ENCODE data around the gene GPR139.

GPR139 gene

DNA sequence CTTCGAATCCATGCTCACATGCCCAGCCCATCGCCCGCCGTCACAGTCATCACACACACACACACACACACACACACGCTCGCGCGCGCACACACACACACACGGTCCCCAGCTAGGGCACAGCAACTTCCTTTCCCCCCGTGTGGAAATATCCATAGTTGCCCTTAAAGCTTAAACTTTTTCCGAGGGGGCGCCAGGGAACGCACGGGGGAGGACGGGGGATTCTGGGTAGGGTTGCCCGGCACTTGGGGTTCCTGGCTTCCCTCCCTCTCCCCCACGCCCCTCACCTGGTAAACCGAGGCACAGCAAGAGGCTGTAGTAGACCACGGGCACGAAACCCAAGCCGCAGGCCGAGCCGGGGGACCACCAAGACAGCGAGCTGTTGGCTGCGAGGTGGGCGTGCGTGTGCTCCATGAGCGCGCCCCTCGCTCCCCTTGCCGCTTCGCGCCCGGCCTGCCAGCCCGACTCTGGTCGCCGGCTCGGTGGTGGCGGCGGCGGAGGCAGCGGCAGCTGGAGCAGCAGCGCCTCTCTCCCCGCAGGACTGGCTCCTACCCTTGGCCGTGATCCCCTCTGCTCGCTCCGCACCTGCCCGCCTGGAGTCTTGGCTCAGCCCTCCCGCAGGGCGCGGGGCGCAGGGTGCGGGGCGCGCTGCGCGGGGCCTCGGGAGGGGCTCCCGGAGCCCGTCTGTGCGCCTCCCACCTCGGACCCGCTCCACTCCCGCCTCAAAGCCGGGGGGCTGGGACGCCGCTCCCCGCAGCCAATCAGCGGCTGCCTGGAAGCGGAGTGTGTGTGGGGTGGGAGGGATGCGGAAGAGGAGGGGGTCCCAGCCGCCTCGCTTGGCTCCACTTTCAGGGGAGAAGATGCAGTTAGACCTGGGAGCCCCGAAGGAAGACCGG is at the start of gene GPR139:
GPR139 (minus strand) TSS at position 688 of the 896 bp plus-strand sequence; CDS start at position 414, 274 bp downstream.
- H3K4me1 ChIP-seq = no peaks in the 10 kb centered on the region
- no peak for DNase-seq (ENCODE audit: low spot score in 2 of 2)
- in situ Hi-C loops (cut with MboI; ENCODE audit: low sequenced_read_pairs) = no loop called here
- H3K27me3 ChIP-seq (ENCODE audit: low read depth) = no peaks in the 10 kb centered on the region
- no peaks in the 10 kb centered on the region for H3K9me3 ChIP-seq
- no peak within 1 kb of the TSS for H3K4me3 ChIP-seq
- no peaks in the 10 kb centered on the region for H3K36me3 ChIP-seq (replicated peaks)

DNA sequence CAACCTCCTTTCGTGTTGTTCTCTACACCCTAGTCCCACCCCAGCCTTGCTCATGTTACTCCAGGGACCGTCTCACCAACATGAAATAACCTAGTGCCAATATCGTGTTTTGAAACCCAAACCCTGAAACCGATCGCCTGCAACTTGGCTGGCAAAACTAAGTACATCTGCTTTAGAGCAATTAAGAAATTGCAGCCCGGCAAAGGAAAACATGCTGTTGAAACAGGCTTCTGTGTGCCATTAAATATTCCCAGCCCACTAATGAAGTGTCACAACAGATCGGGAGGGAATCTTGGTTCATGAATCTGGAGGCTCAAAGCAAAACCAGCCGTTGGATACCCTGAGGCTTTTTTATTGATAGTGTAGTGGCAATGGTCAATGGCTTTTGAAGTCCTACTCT is 48.3 kb upstream of the GPR139 start:
- Histone ChIP-seq H3K9me3 (no peaks in the 10 kb centered on the region), H3K36me3 (replicated peaks) (no peaks in the 10 kb centered on the region), H3K4me3 (no peak overlapping the region), H3K4me1 (no peaks in the 10 kb centered on the region), H3K27me3 (ENCODE audit: low read depth) (no peaks in the 10 kb centered on the region)
- in situ Hi-C loops (cut with MboI; ENCODE audit: low sequenced_read_pairs) = no loop called here
- DNase-seq (ENCODE audit: low spot score in 2 of 2) = no peak

DNA sequence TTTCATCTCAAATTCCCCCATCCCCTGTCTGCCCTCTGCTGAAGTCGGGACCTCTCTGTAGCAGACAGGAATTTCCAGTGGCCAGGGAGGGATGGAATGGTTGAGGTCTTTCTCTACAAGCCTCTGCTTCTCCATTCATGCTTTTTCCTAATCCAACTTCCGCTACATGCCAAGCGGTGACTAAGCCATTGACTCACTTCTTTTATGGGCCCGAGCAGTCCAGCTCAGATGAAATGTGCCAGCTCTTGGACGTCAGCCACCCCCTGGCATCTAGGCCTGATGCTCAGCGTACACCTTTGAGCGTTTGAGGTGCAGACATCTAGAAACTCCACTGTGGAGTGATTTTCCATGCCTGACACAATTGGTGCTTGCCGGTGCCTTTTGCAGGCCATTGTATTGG is 40.7 kb upstream of the GPR139 start:
- in situ Hi-C loops (cut with MboI; ENCODE audit: low sequenced_read_pairs) = no loop called here
- no peaks in the 10 kb centered on the region for H3K27me3 ChIP-seq (ENCODE audit: low read depth)
- no peak for DNase-seq (ENCODE audit: low spot score in 2 of 2)
- no peaks in the 10 kb centered on the region for H3K9me3 ChIP-seq
- no peaks in the 10 kb centered on the region for H3K36me3 ChIP-seq (replicated peaks)
- no peak overlapping the region for H3K4me3 ChIP-seq
- no peaks in the 10 kb centered on the region for H3K4me1 ChIP-seq

DNA sequence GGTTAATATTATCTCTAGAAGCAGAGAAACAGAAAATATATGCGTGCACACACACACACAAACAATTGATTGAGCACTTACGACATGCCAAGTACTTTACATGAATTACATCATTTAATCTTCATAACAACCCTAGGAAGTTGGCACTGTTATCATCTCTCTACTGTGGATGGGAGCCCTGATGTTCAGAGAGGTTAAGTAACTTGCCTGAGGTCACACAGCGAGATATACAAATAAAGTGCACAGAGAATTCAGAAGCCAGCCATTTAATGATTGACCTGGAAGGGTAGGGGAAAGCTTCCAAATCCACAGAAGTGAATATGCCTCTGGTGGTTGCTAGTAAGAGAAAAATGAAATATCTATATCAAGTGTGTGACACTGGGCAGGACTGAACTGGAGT is 37.5 kb upstream of the GPR139 start:
- Histone ChIP-seq H3K4me1 (no peaks in the 10 kb centered on the region), H3K36me3 (replicated peaks) (no peaks in the 10 kb centered on the region), H3K4me3 (no peak overlapping the region), H3K27me3 (ENCODE audit: low read depth) (no peaks in the 10 kb centered on the region), H3K9me3 (no peaks in the 10 kb centered on the region)
- in situ Hi-C loops (cut with MboI; ENCODE audit: low sequenced_read_pairs) = no loop called here
- no peak for DNase-seq (ENCODE audit: low spot score in 2 of 2)

DNA sequence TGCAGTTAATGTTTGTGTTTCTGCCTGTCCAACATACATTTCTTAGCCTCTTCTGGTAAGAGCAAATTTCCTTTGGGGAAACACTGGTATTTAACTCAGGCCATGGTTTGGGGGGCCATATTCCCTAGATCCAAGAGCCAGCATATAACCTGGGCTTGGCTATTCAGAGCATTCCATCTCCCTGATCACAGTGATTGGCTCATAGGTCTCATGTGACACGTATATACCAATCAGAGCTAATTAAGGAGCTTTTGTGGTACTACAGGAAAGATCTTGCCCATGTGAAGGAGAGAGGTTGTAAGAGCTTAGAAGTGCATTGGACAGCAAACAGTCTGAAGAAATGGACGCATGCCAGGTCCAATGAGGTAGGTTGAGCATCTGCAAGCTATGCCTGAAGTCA is 33.4 kb upstream of the GPR139 start:
- Histone ChIP-seq H3K4me3 (no peak overlapping the region), H3K4me1 (no peaks in the 10 kb centered on the region), H3K36me3 (replicated peaks) (no peaks in the 10 kb centered on the region), H3K9me3 (no peaks in the 10 kb centered on the region), H3K27me3 (ENCODE audit: low read depth) (no peaks in the 10 kb centered on the region)
- DNase-seq (ENCODE audit: low spot score in 2 of 2) = no peak
- in situ Hi-C loops (cut with MboI; ENCODE audit: low sequenced_read_pairs) = no loop called here

DNA sequence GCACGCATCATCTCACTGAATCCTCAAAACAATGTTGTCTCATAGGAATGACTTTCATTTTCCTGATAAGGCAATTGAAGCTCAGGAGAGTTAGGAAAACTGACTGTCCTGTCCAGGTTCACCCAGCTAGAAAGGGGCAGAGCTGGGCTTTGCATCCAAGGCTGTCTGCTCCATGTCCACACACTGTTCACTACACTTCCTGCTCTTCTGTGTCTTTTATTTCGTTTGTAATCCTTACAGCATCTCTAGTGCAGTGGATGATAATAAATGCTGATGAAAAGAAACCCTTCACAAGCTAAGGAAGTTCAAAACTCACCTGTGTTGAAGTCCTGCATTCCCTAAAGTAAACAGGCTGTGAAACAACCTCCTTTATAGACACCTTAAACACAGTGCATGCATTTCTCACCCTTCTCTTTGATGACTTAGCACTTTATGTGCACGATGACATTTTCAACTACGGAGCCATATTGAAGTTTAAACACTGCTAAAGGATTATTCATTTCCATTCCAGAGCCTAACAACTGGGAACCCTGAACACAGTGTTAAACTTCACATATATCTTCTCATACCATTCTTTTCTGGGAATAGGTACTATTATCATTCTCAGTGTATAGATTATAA is 31.0 kb upstream of the GPR139 start:
- H3K4me1 ChIP-seq = no peaks in the 10 kb centered on the region
- in situ Hi-C loops (cut with MboI; ENCODE audit: low sequenced_read_pairs) = no loop called here
- no peaks in the 10 kb centered on the region for H3K36me3 ChIP-seq (replicated peaks)
- DNase-seq (ENCODE audit: low spot score in 2 of 2) = no peak
- no peaks in the 10 kb centered on the region for H3K9me3 ChIP-seq
- H3K4me3 ChIP-seq = no peak overlapping the region
- H3K27me3 ChIP-seq (ENCODE audit: low read depth) = no peaks in the 10 kb centered on the region

DNA sequence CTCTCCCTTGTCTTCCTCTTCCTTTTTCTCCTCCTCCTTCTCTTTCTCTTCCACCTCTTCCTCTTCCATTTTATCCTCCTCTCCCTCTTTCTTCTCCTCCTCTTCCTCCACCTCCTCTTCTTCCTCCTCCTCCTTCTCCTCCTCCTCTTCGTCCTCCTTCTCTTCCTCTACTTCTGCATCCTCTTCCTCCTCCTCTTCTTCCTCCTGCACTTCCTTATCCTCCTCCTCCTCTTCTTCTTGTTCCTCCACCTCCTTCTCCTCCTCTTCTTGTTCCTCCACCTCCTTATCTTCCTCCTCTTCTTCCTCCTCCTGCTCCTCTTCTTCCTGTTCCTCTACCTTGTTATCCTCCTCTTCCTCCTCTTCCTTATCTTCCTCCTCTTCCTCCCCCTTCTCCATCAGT is 28.8 kb upstream of the GPR139 start:
- Histone ChIP-seq H3K36me3 (replicated peaks) (no peaks in the 10 kb centered on the region), H3K4me1 (no peaks in the 10 kb centered on the region), H3K4me3 (no peak overlapping the region), H3K9me3 (no peaks in the 10 kb centered on the region), H3K27me3 (ENCODE audit: low read depth) (no peaks in the 10 kb centered on the region)
- in situ Hi-C loops (cut with MboI; ENCODE audit: low sequenced_read_pairs) = no loop called here
- no peak for DNase-seq (ENCODE audit: low spot score in 2 of 2)

DNA sequence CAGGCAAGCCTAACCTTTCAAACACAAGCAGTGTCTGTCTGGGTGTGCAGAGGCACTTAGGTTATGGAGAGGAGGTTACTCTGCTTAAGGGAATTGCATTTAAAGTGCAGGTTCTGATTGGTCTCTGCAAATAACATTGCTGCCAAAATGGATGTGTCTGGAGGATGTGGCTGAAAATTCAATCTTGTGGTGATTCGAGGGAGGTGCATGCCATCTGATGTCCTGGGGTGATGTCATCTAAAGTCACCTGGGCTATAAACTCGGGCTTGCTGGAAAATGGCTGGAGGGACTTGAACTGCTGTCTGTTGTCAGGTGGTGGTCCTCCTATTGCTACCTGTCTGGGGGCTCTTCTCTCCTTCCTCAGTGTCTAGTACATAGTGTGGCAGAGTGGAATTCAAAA is 28.3 kb upstream of the GPR139 start:
- Histone ChIP-seq H3K27me3 (ENCODE audit: low read depth) (no peaks in the 10 kb centered on the region), H3K4me3 (no peak overlapping the region), H3K36me3 (replicated peaks) (no peaks in the 10 kb centered on the region), H3K9me3 (no peaks in the 10 kb centered on the region), H3K4me1 (no peaks in the 10 kb centered on the region)
- in situ Hi-C loops (cut with MboI; ENCODE audit: low sequenced_read_pairs) = no loop called here
- DNase-seq (ENCODE audit: low spot score in 2 of 2) = no peak

DNA sequence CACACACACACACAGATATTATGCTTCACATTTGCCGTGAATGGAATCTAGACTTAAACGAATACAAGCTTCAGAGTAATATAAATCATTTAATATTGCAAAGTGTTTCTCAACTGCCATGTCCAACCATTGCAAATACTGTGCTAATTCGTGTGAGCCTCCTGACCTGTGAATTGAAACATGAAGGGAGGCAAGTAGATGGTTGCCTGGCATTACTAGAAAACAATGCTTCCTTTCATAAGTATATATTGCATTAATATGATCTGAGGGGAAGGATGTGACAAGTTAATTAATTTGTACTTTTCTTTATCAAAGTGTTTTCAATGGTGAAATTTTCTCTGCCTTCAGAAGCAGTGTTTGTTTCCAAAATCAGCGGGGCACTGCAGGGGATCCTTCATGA is 25.7 kb upstream of the GPR139 start:
- in situ Hi-C loops (cut with MboI; ENCODE audit: low sequenced_read_pairs) = no loop called here
- Histone ChIP-seq H3K27me3 (ENCODE audit: low read depth) (no peaks in the 10 kb centered on the region), H3K36me3 (replicated peaks) (no peaks in the 10 kb centered on the region), H3K4me1 (no peaks in the 10 kb centered on the region), H3K9me3 (no peaks in the 10 kb centered on the region), H3K4me3 (no peak overlapping the region)
- no peak for DNase-seq (ENCODE audit: low spot score in 2 of 2)

DNA sequence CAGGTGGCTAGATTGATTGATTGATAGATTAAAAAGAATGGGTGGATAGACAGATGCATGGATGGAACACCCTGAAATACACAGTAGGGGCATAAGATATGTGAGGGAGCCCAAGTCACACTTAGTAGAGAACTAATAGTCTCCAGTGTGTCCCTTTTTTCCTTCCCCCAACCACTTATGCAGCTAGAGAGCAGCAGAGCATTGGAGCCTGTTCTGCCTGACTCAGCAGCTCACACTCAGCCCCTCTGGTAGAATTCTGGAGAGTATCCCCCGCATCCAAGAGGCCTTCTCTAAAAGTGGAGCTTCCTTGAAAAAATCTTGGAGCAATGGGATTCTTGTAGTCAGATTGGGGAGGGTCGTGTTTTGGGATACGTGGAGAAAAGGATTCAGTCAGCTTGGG is 20.5 kb upstream of the GPR139 start:
- H3K36me3 ChIP-seq (replicated peaks) = no peaks in the 10 kb centered on the region
- no peak for DNase-seq (ENCODE audit: low spot score in 2 of 2)
- in situ Hi-C loops (cut with MboI; ENCODE audit: low sequenced_read_pairs) = no loop called here
- no peaks in the 10 kb centered on the region for H3K27me3 ChIP-seq (ENCODE audit: low read depth)
- no peaks in the 10 kb centered on the region for H3K9me3 ChIP-seq
- H3K4me1 ChIP-seq = no peaks in the 10 kb centered on the region
- no peak overlapping the region for H3K4me3 ChIP-seq

DNA sequence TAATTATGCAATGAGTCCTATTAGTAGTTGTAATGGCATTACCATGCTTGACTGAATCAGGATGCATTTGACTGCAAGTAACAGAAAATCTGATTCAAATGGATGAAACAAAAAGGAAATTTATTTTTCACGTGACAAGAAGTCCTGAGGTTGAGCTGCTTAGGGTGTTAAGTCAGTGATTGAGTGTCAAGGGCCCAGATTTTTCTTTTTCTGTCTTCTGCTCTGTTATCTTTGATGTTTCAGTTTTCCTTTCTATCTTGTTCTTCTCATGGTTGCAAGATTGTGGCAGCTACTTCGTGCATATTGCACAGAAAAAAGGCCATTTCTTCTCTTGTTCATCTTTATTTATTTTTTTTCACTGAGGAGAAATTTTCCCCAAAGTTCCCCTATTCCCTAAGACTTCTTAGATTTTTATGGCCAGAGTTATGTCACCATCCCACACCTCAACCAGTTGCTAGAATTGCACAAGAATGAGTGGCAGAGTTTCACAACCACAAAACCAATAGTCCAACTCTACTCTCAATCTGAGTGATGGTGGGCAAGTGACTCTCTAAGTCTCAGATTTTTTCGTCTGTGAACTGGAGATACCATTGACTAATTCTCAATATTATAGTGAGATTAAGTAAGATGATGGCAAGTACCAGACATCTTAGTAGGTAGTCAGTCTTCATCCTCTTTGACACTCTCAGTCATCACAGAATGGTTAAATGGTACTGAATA is 15.7 kb upstream of the GPR139 start:
- Histone ChIP-seq H3K36me3 (replicated peaks) (no peaks in the 10 kb centered on the region), H3K4me1 (no peaks in the 10 kb centered on the region), H3K27me3 (ENCODE audit: low read depth) (no peaks in the 10 kb centered on the region), H3K4me3 (no peak overlapping the region), H3K9me3 (no peaks in the 10 kb centered on the region)
- no peak for DNase-seq (ENCODE audit: low spot score in 2 of 2)
- in situ Hi-C loops (cut with MboI; ENCODE audit: low sequenced_read_pairs) = no loop called here

DNA sequence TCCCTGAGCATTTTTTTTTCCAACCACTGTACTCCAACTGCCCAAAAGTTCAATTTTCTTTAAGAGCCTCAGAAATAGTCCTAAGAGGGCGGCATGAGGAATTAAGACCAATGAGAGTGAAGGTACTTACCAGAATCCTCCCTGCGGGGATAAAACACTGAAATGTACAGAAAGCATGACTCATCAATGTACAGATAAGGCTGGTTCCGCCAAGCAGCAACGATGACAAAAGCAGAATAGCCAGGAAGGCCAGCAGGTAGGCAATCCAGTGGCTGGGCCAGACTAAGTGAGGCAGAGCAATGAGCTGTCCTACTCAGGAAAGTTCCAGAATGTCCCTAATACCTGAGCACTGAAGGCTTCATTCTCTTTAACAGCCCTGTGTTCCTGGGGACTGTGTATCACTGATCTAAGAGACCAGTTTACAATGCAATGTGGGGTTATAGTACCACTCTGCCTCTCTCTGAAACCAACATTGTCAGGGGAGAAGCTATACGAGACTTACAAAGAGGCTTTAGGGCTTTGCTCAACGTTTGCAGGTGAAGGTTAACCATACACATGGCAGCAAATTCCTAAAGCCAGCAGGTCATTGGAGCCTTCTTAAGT is 11.0 kb upstream of the GPR139 start:
- no peak for DNase-seq (ENCODE audit: low spot score in 2 of 2)
- in situ Hi-C loops (cut with MboI; ENCODE audit: low sequenced_read_pairs) = no loop called here
- no peaks in the 10 kb centered on the region for H3K9me3 ChIP-seq
- no peaks in the 10 kb centered on the region for H3K27me3 ChIP-seq (ENCODE audit: low read depth)
- no peaks in the 10 kb centered on the region for H3K36me3 ChIP-seq (replicated peaks)
- H3K4me3 ChIP-seq = no peak overlapping the region
- no peaks in the 10 kb centered on the region for H3K4me1 ChIP-seq

DNA sequence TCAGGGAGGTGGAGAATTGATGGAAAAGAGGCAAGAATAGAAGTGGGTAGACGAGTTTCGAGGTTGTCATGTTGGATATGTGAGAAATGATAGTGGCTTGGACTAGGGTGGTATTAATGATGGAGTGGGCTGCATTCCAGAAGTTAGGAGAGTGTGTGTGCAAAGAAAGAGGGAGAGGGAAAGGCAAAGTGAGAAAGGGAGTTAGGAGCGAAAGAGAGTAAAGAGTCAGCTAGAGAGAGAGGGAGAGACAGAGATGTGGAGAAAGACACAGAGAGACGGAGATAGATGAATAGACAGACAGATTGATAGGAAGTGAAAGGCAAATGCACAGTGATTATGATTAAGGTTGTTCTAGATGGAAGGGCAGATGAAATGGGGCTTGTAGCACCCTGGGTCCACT is 5.4 kb upstream of the GPR139 start:
- Histone ChIP-seq H3K36me3 (replicated peaks) (no peaks in the 10 kb centered on the region), H3K9me3 (no peaks in the 10 kb centered on the region), H3K4me3 (no peak overlapping the region), H3K27me3 (ENCODE audit: low read depth) (no peaks in the 10 kb centered on the region), H3K4me1 (no peaks in the 10 kb centered on the region)
- DNase-seq (ENCODE audit: low spot score in 2 of 2) = no peak
- in situ Hi-C loops (cut with MboI; ENCODE audit: low sequenced_read_pairs) = no loop called here

DNA sequence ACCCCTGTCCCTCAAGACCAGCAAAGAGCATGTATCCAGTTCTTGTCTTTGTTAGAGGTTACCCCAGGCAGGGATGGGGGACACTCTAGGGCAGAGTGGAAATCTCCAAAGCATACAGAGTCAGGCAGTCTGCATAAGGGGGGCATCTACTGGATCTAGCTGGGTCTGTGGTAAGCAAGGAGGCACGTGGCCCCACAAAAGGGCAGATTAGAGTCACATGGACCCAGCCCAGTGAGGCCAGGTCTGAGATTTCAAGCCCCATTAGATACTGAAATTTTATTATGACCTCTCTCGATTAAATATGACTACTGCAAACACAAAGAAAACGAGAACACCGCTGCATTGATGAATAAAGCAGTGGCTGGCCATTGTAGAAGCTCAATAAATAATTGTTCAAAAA is 1.6 kb upstream of the GPR139 start:
- no peaks in the 10 kb centered on the region for H3K27me3 ChIP-seq (ENCODE audit: low read depth)
- in situ Hi-C loops (cut with MboI; ENCODE audit: low sequenced_read_pairs) = no loop called here
- H3K36me3 ChIP-seq (replicated peaks) = no peaks in the 10 kb centered on the region
- no peak overlapping the region for H3K4me3 ChIP-seq
- H3K4me1 ChIP-seq = no peaks in the 10 kb centered on the region
- no peak for DNase-seq (ENCODE audit: low spot score in 2 of 2)
- H3K9me3 ChIP-seq = no peaks in the 10 kb centered on the region

All from HAP-1 (cell line).